Measurements from ENCODE around the gene RGL1.

Gene RGL1

GRCh38 chr1:183870351-183871077, 65.6 kb downstream of the RGL1 start:
- DNase-seq = no peak

- no peak for DNase-seq
Observed at GRCh38 chr1:183871142-183871541, 66.2 kb downstream of the RGL1 start.

GRCh38 chr1:183871601-183872000, 66.7 kb downstream of the RGL1 start:
- DNase-seq = no peak

GRCh38 chr1:183872403-183872802, 67.5 kb downstream of the RGL1 start:
- DNase-seq = peak; percentile 64

- peak; percentile 89 for DNase-seq
Observed at GRCh38 chr1:183873642-183874041, 68.7 kb downstream of the RGL1 start.

GRCh38 chr1:183876309-183876708, 71.4 kb downstream of the RGL1 start:
- DNase-seq = no peak

GRCh38 chr1:183877053-183877720, 72.3 kb downstream of the RGL1 start:
- DNase-seq = no peak

GRCh38 chr1:183879494-183879893, 74.6 kb downstream of the RGL1 start:
- no peak for DNase-seq

- peak; percentile 20 for DNase-seq
Observed at GRCh38 chr1:183879966-183880365, 75.0 kb downstream of the RGL1 start.

- no peak for DNase-seq
Observed at GRCh38 chr1:183880531-183881243, 75.8 kb downstream of the RGL1 start.

- no peak for DNase-seq
Observed at GRCh38 chr1:183881387-183882131, 76.6 kb downstream of the RGL1 start.

GRCh38 chr1:183882335-183883167, 77.6 kb downstream of the RGL1 start:
- no peak for DNase-seq

GRCh38 chr1:183883623-183884022, 78.7 kb downstream of the RGL1 start:
- DNase-seq = peak; percentile 71

GRCh38 chr1:183884526-183884925, 79.6 kb downstream of the RGL1 start:
- DNase-seq = peak; percentile 70

- DNase-seq = no peak
Observed at GRCh38 chr1:183885142-183885735, 80.3 kb downstream of the RGL1 start.

GRCh38 chr1:183886083-183886828, 81.3 kb downstream of the RGL1 start:
- no peak for DNase-seq

- no peak for DNase-seq
Observed at GRCh38 chr1:183886853-183887252, 81.9 kb downstream of the RGL1 start.

GRCh38 chr1:183887826-183888819, 83.2 kb downstream of the RGL1 start:
- DNase-seq = no peak

GRCh38 chr1:183889095-183889494, 84.2 kb downstream of the RGL1 start:
- no peak for DNase-seq
